ENCODE data around the gene TXNRD3. TPM values are rescaled to one million over a fixed set of nuclear protein-coding genes. Genes with fewer than 3 reads are reported as not detected.
A peak's percentile ranks its signal among the peaks of the same experiment; 100 is the strongest.

Gene TXNRD3
- total RNA-seq, 1 donor from 2014 or later: 0.51 TPM

GRCh38 chr3:126672741-126673140 lies 17.8 kb upstream of the TXNRD3 start:
- intact Hi-C loops (cut with micrococcal nuclease): no loop called here
- H3K36me3 Mint-ChIP-seq (ENCODE audit: low read depth): no peaks in the 10 kb centered on the region
- H3K9me3 Mint-ChIP-seq: peaks cover 12% of the 10 kb centered on the region
- CTCF ChIA-PET: no interaction called here
- DNase-seq (no peak), ATAC-seq (ENCODE audit: low read depth) (no peak)
- H3K27ac Mint-ChIP-seq: no peak overlapping the region
- no peak overlapping the region for H3K4me3 Mint-ChIP-seq
- H3K27me3 Mint-ChIP-seq: peaks cover 5% of the 10 kb centered on the region
- peaks cover 3% of the 10 kb centered on the region for H3K4me1 Mint-ChIP-seq
- TF ChIP-seq, protein P1, sequence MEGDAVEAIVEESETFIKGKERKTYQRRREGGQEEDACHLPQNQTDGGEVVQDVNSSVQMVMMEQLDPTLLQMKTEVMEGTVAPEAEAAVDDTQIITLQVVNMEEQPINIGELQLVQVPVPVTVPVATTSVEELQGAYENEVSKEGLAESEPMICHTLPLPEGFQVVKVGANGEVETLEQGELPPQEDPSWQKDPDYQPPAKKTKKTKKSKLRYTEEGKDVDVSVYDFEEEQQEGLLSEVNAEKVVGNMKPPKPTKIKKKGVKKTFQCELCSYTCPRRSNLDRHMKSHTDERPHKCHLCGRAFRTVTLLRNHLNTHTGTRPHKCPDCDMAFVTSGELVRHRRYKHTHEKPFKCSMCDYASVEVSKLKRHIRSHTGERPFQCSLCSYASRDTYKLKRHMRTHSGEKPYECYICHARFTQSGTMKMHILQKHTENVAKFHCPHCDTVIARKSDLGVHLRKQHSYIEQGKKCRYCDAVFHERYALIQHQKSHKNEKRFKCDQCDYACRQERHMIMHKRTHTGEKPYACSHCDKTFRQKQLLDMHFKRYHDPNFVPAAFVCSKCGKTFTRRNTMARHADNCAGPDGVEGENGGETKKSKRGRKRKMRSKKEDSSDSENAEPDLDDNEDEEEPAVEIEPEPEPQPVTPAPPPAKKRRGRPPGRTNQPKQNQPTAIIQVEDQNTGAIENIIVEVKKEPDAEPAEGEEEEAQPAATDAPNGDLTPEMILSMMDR (IDR thresholded peaks at IDR 0.05): no peak
- POLR2A ChIA-PET: no interaction called here

GRCh38 chr3:126672340-126672739 lies 17.4 kb upstream of the TXNRD3 start:
- ChIA-PET CTCF (no interaction called here), POLR2A (no interaction called here)
- DNase-seq (no peak), ATAC-seq (ENCODE audit: low read depth) (no peak)
- Mint-ChIP-seq H3K4me1 (peaks cover 1% of the 10 kb centered on the region), H3K27ac (no peak overlapping the region), H3K27me3 (peaks cover 5% of the 10 kb centered on the region), H3K4me3 (no peak overlapping the region), H3K9me3 (peaks cover 12% of the 10 kb centered on the region), H3K36me3 (ENCODE audit: low read depth) (no peaks in the 10 kb centered on the region)
- TF ChIP-seq, protein P1 (IDR thresholded peaks at IDR 0.05): no peak
- intact Hi-C loops (cut with micrococcal nuclease): no loop called here

DNA sequence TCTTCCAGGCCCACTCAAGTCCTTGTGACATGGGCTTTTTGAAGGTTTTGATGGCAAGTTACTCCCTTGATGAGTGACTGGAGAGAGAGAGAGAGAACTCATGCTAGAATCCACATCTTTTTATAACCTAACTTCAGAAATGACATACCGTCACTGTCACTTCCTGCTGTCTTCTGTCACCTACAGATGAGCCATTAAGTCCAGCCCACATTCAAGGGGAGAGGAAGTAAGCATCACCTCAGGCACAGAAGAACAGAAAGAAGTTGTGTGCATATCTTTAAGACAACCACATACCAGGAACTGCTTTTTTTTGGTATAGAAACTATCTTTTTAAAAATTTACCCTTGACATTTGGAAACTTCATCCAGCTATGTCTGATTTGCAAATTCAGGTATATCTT lies 16.6 kb upstream of the TXNRD3 start:
- no peak for DNase-seq
- intact Hi-C loops (cut with micrococcal nuclease): no loop called here

GRCh38 chr3:126668450-126669401 lies 13.8 kb upstream of the TXNRD3 start:
- DNase-seq (no peak), ATAC-seq (ENCODE audit: low read depth) (no peak)
- POLR2A ChIA-PET: interaction anchor here (0.5 kb wide), 1 partner anchor 155 kb away, joined by 5 read pairs; no protein-coding TSS in a partner anchor
- Mint-ChIP-seq H3K9me3 (peaks cover 9% of the 10 kb centered on the region), H3K36me3 (ENCODE audit: low read depth) (no peaks in the 10 kb centered on the region), H3K4me1 (no peaks in the 10 kb centered on the region), H3K4me3 (no peak overlapping the region), H3K27me3 (peaks cover 5% of the 10 kb centered on the region), H3K27ac (no peak overlapping the region)
- CTCF ChIA-PET: interaction anchor here (1.3 kb wide), 1 partner anchor 11 kb away, joined by 3 read pairs; no protein-coding TSS in a partner anchor
- TF ChIP-seq, protein P1 (IDR thresholded peaks at IDR 0.05): no peak
- intact Hi-C loops (cut with micrococcal nuclease): no loop called here

More for the DNA sequence above, 16.6 kb upstream of the TXNRD3 start:
- no peak overlapping the region for H3K4me3 Mint-ChIP-seq
- no peaks in the 10 kb centered on the region for H3K36me3 Mint-ChIP-seq (ENCODE audit: low read depth)
- ATAC-seq (ENCODE audit: low read depth): peak; percentile 40
- ChIA-PET POLR2A (no interaction called here), CTCF (interaction anchor here (1.3 kb wide), 1 partner anchor 8 kb away, joined by 4 read pairs; no protein-coding TSS in a partner anchor)
- no peak overlapping the region for H3K27ac Mint-ChIP-seq
- H3K9me3 Mint-ChIP-seq: peaks cover 12% of the 10 kb centered on the region
- peaks cover 8% of the 10 kb centered on the region for H3K27me3 Mint-ChIP-seq
- TF ChIP-seq, protein P1 (IDR thresholded peaks at IDR 0.05): no peak
- H3K4me1 Mint-ChIP-seq: no peaks in the 10 kb centered on the region

GRCh38 chr3:126667631-126668449 lies 12.9 kb upstream of the TXNRD3 start:
- peaks cover 9% of the 10 kb centered on the region for H3K9me3 Mint-ChIP-seq
- no peak overlapping the region for H3K4me3 Mint-ChIP-seq
- no peak overlapping the region for H3K27ac Mint-ChIP-seq
- intact Hi-C loops (cut with micrococcal nuclease): no loop called here
- no peaks in the 10 kb centered on the region for H3K4me1 Mint-ChIP-seq
- TF ChIP-seq, protein P1 (IDR thresholded peaks at IDR 0.05): no peak
- DNase-seq: no peak
- no peaks in the 10 kb centered on the region for H3K36me3 Mint-ChIP-seq (ENCODE audit: low read depth)
- CTCF ChIA-PET: no interaction called here
- peaks cover 5% of the 10 kb centered on the region for H3K27me3 Mint-ChIP-seq
- POLR2A ChIA-PET: no interaction called here
- ATAC-seq (ENCODE audit: low read depth): no peak

All from activated B cell treated with CpG ODN at 0.5 μM for 24 hours (primary cell).